Epidermal melanocyte (primary cell): ENCODE results near the gene MYO1D.

ENCODE experiments used
- DNase-seq: peaks from one replicate; pipeline ENCODE4 v3.0.0; 2011; ENCODE audit warnings: low spot score; ENCODE audit not compliant: insufficient read length

MYO1D gene

GRCh38 chr17:32820440-32820839 is 56.5 kb downstream of the MYO1D start:
- DNase-seq = no peak

DNA sequence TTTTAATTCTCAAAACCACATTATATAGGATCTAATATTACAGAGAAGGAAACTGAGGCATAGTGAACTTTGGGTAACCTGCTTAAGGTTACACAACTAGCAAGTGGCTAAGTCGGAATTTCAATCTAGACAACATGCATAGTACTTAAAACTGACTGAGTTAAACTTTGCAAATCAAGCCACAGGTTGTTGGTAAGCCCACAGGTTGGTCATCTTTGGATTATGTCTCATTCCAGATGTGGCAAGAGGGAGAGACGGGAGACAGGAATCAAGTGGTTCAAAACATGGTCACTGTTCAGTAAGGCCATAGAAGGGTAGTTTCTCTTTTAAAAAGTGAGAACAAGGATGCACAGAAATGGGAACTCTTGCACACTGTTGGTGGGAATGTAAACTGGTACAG is 57.1 kb downstream of the MYO1D start:
- DNase-seq = no peak

DNA sequence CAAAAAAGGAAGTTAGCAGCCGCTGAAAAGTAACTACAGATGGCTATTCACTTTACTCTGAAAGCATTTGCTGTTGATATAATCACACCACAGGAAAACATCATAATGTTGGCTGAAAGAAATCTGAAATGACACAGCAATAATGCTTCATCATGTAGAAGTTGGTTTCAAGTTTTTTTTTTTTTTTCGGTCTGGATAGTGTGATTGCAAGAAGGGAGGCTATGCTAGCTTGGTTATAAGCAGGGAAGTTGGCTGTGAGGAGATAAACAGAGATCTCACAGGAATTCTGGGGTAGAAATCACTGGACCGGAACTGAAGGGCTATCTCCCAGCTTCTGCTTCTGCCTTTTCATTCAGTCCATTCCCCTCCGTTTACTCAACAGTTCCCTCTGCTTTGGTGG is 57.9 kb downstream of the MYO1D start:
- DNase-seq = no peak

- no peak for DNase-seq
Measured at GRCh38 chr17:32815460-32815859, 61.5 kb downstream of the MYO1D start.

GRCh38 chr17:32814836-32815235 is 62.1 kb downstream of the MYO1D start:
- DNase-seq = no peak

GRCh38 chr17:32813021-32813420 is 63.9 kb downstream of the MYO1D start:
- no peak for DNase-seq

- DNase-seq = no peak
Measured at GRCh38 chr17:32810690-32811089, 66.2 kb downstream of the MYO1D start.

DNA sequence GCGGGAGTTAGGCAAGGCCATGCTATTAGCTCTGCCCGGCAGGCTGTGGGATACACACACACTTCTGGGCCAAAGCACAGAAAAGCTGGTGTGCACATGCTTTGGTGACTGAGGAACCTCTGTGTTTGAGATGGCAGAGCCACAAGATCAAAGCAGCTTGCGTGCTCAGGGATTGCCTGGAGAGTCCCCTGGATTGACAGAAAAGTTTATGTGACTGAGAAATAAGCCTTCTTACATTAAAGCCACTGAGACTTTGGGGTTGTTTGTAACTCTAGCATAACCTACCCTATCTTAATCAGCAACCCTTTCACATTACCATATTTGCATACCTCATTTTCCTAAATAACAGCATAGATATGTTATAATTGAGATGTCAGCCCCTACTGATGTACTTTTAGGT is 69.3 kb downstream of the MYO1D start:
- no peak for DNase-seq

GRCh38 chr17:32806646-32807045 is 70.3 kb downstream of the MYO1D start:
- DNase-seq = no peak

DNA sequence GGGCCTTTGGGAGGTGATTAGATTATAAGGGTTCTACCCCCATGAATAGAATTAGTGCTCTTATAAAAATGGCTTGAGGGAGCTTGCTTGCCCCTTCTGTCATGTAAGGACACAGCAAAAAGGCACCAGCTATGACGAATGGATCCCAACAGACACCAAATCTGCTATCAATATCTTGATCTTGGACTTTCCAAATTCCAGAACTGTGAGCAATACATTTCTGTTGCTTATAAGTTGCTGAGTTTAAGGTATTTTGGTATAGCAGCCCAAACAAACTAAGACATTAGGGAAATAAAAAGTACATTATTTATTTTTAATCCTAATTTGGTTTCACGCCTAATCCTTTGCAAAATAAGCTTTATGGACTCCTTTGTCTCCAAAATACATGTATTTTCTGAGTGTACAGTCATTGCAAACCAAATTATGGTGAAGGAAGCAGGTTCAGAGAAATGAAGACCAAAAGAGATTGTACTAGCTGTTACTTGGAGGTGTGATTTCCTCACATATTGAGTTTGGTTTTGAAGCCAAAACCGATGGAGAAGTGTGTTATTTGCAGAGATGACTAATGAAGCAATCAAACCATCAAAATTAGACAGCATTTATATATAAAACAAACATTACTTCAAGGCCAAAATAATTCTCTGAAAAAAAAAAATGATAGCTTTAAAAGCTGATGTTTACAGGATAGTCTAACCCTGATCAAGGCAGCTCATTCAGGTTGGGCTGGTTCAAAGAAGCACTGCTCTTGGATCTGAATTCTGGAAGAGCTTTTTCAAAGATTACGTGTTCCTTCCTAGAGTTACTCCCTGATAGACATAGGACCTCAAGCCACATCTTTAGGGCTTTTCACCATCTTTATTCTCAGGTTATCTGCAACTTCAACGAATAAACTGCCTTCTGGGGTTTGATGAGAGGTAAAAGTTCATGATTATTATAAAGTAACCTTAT is 71.6 kb downstream of the MYO1D start:
- no peak for DNase-seq

GRCh38 chr17:32803544-32803943 is 73.4 kb downstream of the MYO1D start:
- DNase-seq = no peak

DNA sequence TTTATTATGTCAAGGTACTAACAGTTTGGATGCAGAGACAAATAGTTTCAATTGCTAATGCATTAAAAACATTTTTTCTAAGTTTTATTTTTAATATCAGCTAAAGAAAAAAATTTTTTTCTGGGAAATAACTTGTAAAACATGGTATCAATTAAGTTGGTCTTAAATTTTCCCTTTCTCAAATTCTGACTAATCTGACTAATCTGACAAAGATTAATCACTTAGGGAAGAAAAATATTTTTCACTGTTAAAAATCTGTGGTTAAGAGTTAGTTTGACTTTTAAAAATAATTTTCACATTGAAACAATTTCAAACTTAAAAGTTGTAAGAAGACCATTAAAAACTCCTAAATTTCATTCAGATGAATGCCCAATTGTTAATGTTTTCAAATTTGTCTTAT is 74.6 kb downstream of the MYO1D start:
- DNase-seq = no peak

- DNase-seq = no peak
Measured at GRCh38 chr17:32801641-32802040, 75.3 kb downstream of the MYO1D start.

DNA sequence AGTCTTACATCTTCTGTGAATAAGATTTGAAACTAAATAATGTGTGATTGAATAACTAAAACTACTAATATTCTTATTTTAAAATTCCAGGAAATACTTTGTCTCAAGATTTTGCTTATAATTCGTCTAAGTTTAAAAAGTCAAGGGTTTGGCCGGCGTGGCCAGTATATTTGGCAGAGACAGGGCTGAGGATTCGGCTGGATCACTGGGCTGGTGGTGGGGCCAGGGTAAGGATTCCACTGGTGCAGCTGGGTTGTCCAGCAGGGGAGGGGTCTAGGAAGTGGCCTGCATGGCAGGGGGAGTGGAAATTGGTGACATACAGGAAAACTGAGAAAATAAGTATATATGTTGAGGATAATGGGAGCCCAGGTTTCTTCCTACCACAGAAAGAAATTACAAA is 75.7 kb downstream of the MYO1D start:
- no peak for DNase-seq

- no peak for DNase-seq
Measured at GRCh38 chr17:32798938-32799337, 78.0 kb downstream of the MYO1D start.

GRCh38 chr17:32795339-32795979 is 81.5 kb downstream of the MYO1D start:
- DNase-seq = no peak

- DNase-seq = no peak
Measured at GRCh38 chr17:32794533-32795246, 82.2 kb downstream of the MYO1D start.

- no peak for DNase-seq
Measured at GRCh38 chr17:32793841-32794240, 83.1 kb downstream of the MYO1D start.

DNA sequence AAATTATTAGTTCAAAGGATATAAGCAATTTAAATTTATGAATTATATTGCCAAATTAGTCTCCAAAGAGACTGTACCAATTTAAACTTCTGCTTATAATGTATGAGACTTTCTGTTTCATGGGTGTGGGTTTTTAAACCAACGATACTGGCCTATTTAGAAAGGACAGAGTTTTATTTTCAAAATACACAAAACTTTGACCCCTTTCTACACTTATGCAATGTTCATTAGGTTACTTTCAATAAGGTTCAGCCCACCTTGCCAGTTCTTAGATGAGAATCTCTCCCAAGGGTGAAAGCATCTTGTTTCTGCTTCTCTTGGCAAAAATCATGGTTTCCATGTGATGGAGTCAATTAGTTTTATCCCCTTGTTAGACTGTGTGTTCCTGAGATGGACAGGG is 84.7 kb downstream of the MYO1D start:
- no peak for DNase-seq

GRCh38 chr17:32786169-32786568 is 90.8 kb downstream of the MYO1D start:
- no peak for DNase-seq

- no peak for DNase-seq
Measured at GRCh38 chr17:32784113-32784512, 92.8 kb downstream of the MYO1D start.

- DNase-seq = peak; percentile 43
Measured at GRCh38 chr17:32783602-32784001, 93.3 kb downstream of the MYO1D start.
